Measurements from ENCODE around the gene PACRGL.
"Not testable (repeated sequence)": the region's sequence is repeated elsewhere in the genome, so short reads cannot be mapped to it uniquely, and the experiment has no call there.

DNA sequence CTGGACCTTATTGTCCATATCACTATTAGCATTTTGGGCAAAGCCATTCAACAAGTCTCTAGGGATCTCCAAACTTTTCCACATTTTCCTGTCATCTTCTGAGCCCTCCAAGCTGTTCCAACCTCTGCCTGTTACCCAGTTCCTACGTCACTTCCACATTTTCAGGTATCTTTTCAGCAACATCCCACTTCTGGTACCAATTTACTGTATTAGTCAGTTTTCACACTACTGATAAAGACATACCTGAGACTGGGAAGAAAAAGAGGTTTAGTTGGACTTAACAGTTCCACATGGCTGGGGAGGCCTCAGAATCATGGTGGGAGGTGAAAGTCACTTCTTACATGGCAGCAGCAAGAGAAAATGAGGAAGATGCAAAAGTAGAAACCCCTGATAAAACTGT, 82.9 kb downstream of the PACRGL start:
- not testable (repeated sequence) for TF ChIP-seq CTCF (IDR thresholded peaks at IDR 0.05); EZH2phosphoT487 (IDR thresholded peaks at IDR 0.05; ENCODE audit: borderline replicate concordance, low read depth); USF2 (IDR thresholded peaks at IDR 0.05; ENCODE audit: borderline replicate concordance, low read depth, low read length)
- TF ChIP-seq, protein P1, sequence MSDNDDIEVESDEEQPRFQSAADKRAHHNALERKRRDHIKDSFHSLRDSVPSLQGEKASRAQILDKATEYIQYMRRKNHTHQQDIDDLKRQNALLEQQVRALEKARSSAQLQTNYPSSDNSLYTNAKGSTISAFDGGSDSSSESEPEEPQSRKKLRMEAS (IDR thresholded peaks at IDR 0.05; ENCODE audit: low read depth), result not testable (repeated sequence)
